SK-N-MC (cell line): Measurements from ENCODE around the gene FAM20C.

Experiments
- EZH2 ChIP-seq: fragments of 200-600 bp; sonication (generic); IDR thresholded peaks from one replicate; pipeline ENCODE4 v1.6.1; 2017; ENCODE audit warnings: antibody characterized with exemption
- FOXP2 ChIP-seq: optimal IDR thresholded peaks from 2 replicates; pipeline ENCODE3; 2011; ENCODE audit warnings: mild to moderate bottlenecking, moderate library complexity; ENCODE audit not compliant: insufficient read depth; ENCODE audit errors: extremely low read length, control extremely low read depth
- POLR2AphosphoS5 ChIP-seq: IDR thresholded peaks from 2 replicates; pipeline ENCODE4 v1.6.1; 2012; ENCODE audit warnings: mild to moderate bottlenecking, low read depth, low read length, borderline replicate concordance

DNA sequence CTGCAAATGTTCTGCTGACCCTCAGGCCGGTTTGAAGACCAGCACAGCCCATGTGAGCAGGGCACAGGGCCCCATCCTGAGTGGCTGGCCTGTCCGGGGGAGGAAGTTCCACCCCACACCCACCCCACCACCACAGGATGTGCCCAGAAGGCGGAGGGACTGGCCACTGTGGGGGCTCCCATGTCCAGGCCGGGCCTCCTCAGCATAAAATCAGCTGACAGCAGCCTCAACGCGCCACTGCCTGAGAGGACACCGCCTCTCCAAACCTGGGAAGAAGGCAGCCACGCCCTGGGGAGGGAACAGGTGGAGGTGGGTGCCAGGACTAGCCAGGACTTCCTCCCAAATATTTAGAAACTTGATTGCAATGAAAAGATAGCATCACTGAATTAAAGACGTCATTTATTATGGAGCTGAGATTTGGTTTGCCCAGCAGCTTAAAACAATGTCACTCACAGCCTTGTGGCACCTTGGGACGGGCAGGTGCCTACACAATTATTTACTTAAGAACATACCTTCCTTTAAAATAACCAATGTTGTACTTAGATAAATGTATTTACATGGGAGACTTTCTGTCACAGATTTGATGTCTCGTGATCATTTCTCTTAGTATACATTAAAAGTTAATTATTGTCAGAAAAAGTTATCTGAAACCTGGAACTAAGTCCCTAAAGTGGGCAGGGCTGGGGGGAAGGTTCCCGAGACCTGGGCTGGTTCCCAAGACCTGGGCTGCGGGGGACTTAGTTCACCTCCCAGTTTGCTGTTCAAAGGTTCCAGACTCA, 27.3 kb upstream of the FAM20C start:
- no peak for TF ChIP-seq POLR2AphosphoS5
- no peak for TF ChIP-seq EZH2
- TF ChIP-seq FOXP2, result no peak
